Measurements from ENCODE around the gene SAPCD2.

The SAPCD2 gene

GRCh38 chr9:137051145-137051724 is 19.1 kb downstream of the SAPCD2 start:
- ChIA-PET POLR2A (no interaction called here), CTCF (interaction anchor here (5.7 to 6.1 kb wide), 2 partner anchors 15 to 17 kb away, joined by 68 to 115 read pairs; partner anchors contain the start of gene SAPCD2)
- no peak for TF ChIP-seq CTCF (IDR thresholded peaks at IDR 0.05; ENCODE audit: control extremely low read depth, extremely low read depth, low read depth, missing control alignments)

GRCh38 chr9:137050570-137050969 is 19.8 kb downstream of the SAPCD2 start:
- no peak for TF ChIP-seq CTCF (IDR thresholded peaks at IDR 0.05; ENCODE audit: control extremely low read depth, extremely low read depth, low read depth, missing control alignments)
- POLR2A ChIA-PET = no interaction called here
- DNase-seq (ENCODE audit: extremely low spot score) = no peak
- CTCF ChIA-PET = interaction anchor here (5.7 to 6.1 kb wide), 2 partner anchors 14 to 18 kb away, joined by 68 to 115 read pairs; partner anchors contain the start of gene SAPCD2

More at GRCh38 chr9:137051145-137051724, 19.1 kb downstream of the SAPCD2 start:
- DNase-seq (ENCODE audit: extremely low spot score) = no peak

- CTCF ChIA-PET = interaction anchor here (1.1 to 6.1 kb wide), 4 partner anchors 14 to 187 kb away, joined by 3 to 115 read pairs (median 36); partner anchors contain the start of genes FUT7 and SAPCD2
- peak; percentile 36 for TF ChIP-seq CTCF (IDR thresholded peaks at IDR 0.05; ENCODE audit: control extremely low read depth, extremely low read depth, low read depth, missing control alignments)
- POLR2A ChIA-PET = no interaction called here
- peak; percentile 70 for DNase-seq (ENCODE audit: extremely low spot score)
Measured at GRCh38 chr9:137049544-137050449, 20.6 kb downstream of the SAPCD2 start.

GRCh38 chr9:137048655-137049543 is 21.5 kb downstream of the SAPCD2 start:
- TF ChIP-seq CTCF (IDR thresholded peaks at IDR 0.05; ENCODE audit: control extremely low read depth, extremely low read depth, low read depth, missing control alignments) = no peak
- no peak for DNase-seq (ENCODE audit: extremely low spot score)
- ChIA-PET POLR2A (interaction anchor here (1.1 kb wide), 1 partner anchor 192 kb away, joined by 3 read pairs; the partner anchor contains the start of gene TUBB4B), CTCF (interaction anchor here (0.6 to 6.1 kb wide), 6 partner anchors 13 to 188 kb away, joined by 3 to 115 read pairs (median 3); partner anchors contain the start of genes FUT7 and SAPCD2)

- POLR2A ChIA-PET = interaction anchor here (0.6 to 1.2 kb wide), 3 partner anchors 22 to 194 kb away, joined by 5 to 7 read pairs (median 5); no protein-coding TSS in a partner anchor
- peak; percentile 94 for TF ChIP-seq CTCF (IDR thresholded peaks at IDR 0.05; ENCODE audit: control extremely low read depth, extremely low read depth, low read depth, missing control alignments)
- peak; percentile 93 for DNase-seq (ENCODE audit: extremely low spot score)
- CTCF ChIA-PET = interaction anchor here (0.6 to 6.1 kb wide), 40 partner anchors 10 to 279 kb away, joined by 3 to 115 read pairs (median 4); partner anchors contain the start of genes AJM1, CLIC3, FUT7 and MAN1B1
Measured at GRCh38 chr9:137046088-137046787, 24.1 kb downstream of the SAPCD2 start, which contains the start of gene NPDC1. TSS of gene NPDC1 (minus strand) at chr9:137046177. CDS start at chr9:137045989, 188 bp downstream.

Data from GM10248 (cell line).